ENCODE results near the gene TRIM7.
"Not testable (repeated sequence)": the region's sequence is repeated elsewhere in the genome, so short reads cannot be mapped to it uniquely, and the experiment has no call there.

Gene TRIM7

GRCh38 chr5:181210698-181211097, 5.7 kb upstream of the TRIM7 start:
- DNase-seq: not testable (repeated sequence)

DNA sequence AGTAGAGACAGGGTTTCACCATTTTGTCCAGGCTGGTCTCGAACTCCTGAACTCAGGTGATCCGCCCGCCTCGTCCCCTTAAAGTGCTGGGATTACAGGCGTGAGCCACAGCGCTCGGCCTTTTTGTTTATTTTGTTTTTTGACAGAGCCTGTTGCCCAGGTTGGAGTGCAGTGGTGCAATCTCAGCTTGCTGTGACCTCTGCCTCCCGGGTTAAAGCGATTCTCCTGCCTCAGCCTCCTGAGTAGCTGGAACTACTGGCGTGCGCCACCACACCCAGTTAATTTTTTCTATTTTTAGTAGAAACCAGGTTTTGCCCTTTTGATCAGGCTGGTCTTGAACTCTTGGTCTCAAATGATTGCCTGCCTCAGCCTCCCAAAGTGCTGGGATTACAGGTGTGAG, 5.2 kb upstream of the TRIM7 start:
- not testable (repeated sequence) for DNase-seq

DNA sequence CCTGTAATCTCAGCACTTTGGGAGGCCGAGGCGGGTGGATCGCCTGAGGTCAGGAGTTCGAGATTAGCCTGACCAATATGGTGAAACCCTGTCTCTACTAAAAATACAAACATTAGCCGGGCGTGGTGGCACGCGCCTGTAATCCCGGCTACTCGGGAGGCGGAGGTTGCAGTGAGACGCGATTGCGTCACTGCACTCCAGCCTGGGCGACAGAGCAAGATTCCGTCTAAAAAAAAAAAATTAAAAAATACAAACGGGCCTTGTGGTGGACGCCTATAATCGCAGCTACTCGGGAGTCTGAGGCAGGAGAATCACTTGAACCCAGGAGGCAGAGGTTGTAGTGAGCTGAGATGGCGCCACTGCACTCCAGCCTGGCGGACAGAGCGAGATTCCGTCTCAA, 4.0 kb upstream of the TRIM7 start:
- DNase-seq: not testable (repeated sequence)

DNA sequence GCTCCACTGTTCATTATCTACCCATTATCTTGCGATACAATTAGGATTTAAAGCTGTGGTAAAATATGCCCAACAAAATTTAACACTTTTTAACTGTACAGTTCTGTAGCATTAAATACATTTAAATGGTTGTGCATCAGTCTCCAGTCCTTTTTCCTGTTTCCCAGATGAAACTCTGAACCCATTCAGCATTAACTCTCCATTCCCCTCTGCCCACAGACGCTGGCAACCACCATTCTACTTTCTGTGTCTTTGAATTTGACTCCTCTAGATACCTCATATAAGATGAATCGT, 2.9 kb upstream of the TRIM7 start:
- no peak for DNase-seq

- no peak for DNase-seq
These were observed 2.4 kb upstream of the TRIM7 start for GRCh38 chr5:181207214-181207959.

DNA sequence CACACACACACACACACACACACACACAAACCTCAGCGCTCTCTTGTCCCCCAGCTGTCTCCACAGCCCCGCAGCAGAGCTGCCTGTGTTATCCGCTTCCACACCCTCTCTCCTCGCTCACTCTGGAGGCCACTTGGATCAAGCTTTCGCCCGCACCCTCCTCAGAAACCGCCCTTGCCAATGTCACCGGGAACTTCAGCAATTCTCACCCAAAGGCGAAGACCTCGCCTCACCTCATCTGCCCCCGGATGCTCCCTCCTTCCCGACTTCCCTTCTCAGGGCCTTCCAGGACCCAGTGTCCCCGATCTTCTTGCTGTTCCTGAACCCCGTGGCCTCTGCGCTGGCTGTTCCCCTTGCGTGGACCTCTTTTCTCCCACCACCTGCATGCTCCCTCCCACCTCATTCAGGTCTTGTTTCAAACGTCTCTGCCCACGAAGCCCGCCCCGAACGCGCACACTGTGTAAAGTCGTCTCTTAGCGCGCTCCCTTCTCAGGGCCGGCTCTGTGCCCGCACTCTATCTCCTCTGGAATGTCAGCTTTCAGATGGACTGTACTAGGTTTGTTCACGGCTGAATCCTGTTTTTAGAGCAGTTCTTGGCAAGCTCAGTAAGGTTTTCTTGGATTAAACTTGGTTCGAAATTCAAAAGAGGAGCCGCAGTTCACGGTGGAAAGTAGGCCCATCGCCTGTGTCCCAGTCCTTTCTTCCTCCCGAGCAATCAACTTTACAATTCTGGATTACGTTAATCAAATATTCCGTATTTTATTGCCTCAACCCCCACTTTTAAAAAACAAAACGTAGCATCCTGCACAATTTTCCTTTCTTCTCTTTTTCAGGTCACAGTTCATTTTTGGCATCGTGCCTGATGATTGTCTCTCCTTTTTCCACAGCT, 1.0 kb upstream of the TRIM7 start:
- no peak for DNase-seq

GRCh38 chr5:181204113-181204825, 727 bp downstream of the TRIM7 start:
- no peak for DNase-seq

DNA sequence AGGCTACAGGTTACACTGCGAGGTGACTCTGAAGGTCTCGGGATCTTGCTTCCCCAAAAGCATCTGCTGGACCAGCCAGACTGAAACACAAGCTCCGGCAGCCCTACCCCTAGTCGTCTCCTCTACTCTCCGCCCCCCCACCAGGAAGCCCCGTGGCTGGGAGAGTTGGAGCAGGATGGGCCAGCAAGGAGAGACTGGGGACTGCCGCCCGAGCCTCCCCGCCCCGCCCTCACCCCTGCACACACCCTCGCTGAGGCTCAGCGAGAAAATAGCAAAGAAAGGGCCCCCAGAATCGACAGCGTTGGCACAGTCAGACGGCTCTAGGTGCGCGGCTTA, 1.3 kb downstream of the TRIM7 start:
- no peak for DNase-seq

- DNase-seq: no peak
These were observed 1.8 kb downstream of the TRIM7 start for GRCh38 chr5:181203093-181203711.

GRCh38 chr5:181200816-181201215, 4.2 kb downstream of the TRIM7 start:
- DNase-seq: no peak

GRCh38 chr5:181199881-181200638, 4.9 kb downstream of the TRIM7 start:
- DNase-seq: no peak

GRCh38 chr5:181198905-181199519, 6.0 kb downstream of the TRIM7 start:
- no peak for DNase-seq

DNA sequence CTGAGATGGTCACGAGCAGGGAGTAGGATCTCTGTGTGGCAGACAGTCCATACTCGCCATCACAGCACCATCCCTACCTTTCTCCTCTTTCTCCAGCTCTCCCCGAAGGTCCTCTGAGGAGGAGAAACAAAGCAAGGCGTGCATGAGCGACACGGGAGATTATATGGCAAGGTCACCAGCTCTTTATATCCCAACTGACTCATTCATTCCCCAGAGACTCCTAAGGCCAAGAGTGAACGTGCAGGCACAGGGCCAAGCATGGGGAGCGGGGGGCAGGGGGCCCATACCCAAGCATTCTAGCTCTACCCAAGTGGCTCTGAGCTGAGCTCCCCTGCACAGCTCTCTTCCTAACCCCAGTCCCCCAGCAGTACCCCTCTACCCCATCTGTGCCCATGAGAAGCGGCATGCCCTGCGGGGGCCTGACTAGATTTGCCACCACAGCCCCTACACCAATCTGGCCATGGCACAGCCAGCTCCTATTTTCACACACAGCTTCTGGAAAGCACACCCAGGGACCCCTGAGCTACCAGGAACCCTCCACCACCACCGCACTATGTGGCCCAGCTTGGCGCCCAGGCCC, 6.8 kb downstream of the TRIM7 start:
- no peak for DNase-seq

- no peak for DNase-seq
These were observed 7.6 kb downstream of the TRIM7 start for GRCh38 chr5:181197326-181197951.

- no peak for DNase-seq
These were observed 9.7 kb downstream of the TRIM7 start for GRCh38 chr5:181195249-181195761.

DNA sequence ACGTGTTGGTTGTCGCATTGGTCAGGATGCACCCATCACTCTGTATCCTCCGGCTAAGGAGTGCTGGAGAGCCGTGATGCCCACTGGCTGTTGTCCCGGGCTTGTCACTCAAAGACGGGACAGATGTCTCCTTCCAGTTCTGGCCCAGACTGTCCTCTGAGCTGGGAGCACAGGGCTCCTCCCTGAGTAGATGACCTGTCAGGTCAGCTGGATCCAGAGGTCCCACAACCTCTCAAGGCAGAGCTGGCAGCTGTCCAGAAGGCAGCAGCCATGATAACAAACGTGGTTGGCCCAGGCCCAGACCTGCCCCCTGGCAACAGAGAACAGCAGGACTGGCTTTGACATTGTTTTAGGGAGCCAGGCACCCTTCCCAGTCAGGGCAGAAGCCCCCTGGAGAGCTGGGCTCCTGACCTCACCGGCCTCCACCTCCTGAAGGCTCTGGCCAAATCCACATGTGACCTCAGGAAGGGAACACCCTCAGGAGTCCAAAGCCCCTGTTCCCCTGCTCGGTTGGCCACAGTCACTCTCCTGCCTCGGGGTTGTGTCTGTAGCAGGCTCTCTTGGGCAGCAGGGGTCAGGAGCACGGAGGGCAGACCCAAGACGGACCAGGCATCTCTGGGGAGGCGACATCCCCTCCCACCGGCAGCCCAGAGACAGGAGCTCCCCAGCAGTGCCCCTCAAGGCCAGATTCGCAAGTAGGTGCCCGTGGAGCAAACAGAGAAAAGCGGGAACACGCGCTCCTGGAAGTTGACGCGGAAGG, 10.3 kb downstream of the TRIM7 start:
- no peak for DNase-seq

- DNase-seq: no peak
These were observed 11.3 kb downstream of the TRIM7 start for GRCh38 chr5:181193656-181194055.

- DNase-seq: no peak
These were observed 12.5 kb downstream of the TRIM7 start for GRCh38 chr5:181192337-181193046.

DNA sequence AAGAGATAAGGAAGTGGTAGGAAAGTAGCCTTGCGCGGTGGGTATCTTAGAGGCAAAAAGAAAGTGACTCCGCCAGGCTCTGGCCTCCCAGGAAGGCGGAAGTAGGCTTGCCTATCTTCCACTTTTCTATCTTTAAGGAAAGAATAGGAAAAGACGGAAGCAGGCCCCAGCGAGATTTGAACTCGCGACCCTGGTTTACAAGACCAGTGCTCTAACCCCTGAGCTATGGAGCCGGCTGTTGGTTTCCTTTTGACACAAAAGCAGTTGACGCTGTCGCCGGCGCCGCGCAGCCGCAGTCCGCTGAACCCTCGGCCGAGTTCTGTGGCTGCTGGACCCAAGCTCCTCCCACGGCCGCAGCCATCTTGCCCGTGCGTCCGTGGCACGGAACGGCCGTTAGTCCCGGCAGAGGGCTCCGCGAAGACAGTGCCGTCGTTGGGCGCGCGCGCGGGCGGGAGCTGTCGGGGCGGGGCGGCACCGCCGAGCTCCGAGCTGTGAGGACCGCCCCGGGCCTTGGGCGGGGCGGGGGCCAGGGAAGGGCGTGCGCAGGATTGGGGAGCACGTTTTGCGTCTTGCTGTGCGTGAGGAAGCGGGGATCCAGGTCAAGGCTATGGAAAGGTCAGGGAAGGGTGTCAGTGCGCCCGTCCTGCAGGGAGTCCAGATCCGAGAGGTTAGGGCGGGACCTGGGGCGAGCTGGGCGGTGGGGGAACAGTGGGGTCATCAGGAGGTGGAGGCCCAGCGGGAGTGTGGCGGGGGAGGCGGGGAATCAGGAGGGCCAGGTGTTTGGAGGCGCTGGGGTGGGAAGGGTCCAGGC, 13.3 kb downstream of the TRIM7 start:
- no peak for DNase-seq
